Liver (tissue), 9 donors: Measurements from ENCODE around the gene KDM2B. TPM values are rescaled to one million over a fixed set of nuclear protein-coding genes. Genes with fewer than 3 reads are reported as not detected.

Source experiments
- DNase-seq: peaks from one replicate; pipeline ENCODE4 v3.0.0-alpha.2; 2017; ENCODE audit warnings: low spot score
- H3K27ac ChIP-seq, 2 donors: one replicate each; pipeline ENCODE4 v1.7.0; 2013; ENCODE audit warnings: inconsistent platforms in 2 of 2, low read length in 2 of 2, control low read depth in 1 of 2, low read depth in 1 of 2, mild to moderate bottlenecking in 1 of 2
- H3K27me3 ChIP-seq, 4 donors: one replicate each; pipeline versions ENCODE4 v1.6.1 to v1.7.0; 2013; ENCODE audit warnings: low read length in 3 of 4, inconsistent platforms in 1 of 4, mild to moderate bottlenecking in 1 of 4, moderate library complexity in 1 of 4; ENCODE audit not compliant: control insufficient read depth in 4 of 4, insufficient read depth in 4 of 4
- H3K36me3 ChIP-seq, 4 donors: one replicate each; pipeline versions ENCODE4 v1.6.1 to v1.7.0; 2013; ENCODE audit warnings: low read length in 3 of 4, mild to moderate bottlenecking in 3 of 4, low read depth in 1 of 4, moderate library complexity in 1 of 4; ENCODE audit not compliant: control insufficient read depth in 4 of 4, insufficient read depth in 3 of 4
- H3K4me1 ChIP-seq, 4 donors: one replicate each; pipeline versions ENCODE4 v1.6.1 to v1.7.0; 2013; ENCODE audit warnings: low read length in 3 of 4, mild to moderate bottlenecking in 3 of 4, moderate library complexity in 1 of 4; ENCODE audit not compliant: control insufficient read depth in 4 of 4, insufficient read depth in 4 of 4
- H3K4me3 ChIP-seq, 3 donors: one replicate each; pipeline versions ENCODE4 v1.6.1 to v1.7.0; 2013; ENCODE audit warnings: low read length in 3 of 3, control low read depth in 1 of 3, low read depth in 1 of 3, mild to moderate bottlenecking in 1 of 3
- H3K9ac ChIP-seq, 2 donors: one replicate each; pipeline ENCODE4 v1.7.0; 2013; ENCODE audit warnings: low read length in 2 of 2, mild to moderate bottlenecking in 2 of 2, moderate library complexity in 2 of 2, control low read depth in 1 of 2, low read depth in 1 of 2
- H3K9me3 ChIP-seq, 4 donors: one replicate each; pipeline versions ENCODE4 v1.6.1 to v1.7.0; 2013; ENCODE audit warnings: low read length in 3 of 4; ENCODE audit not compliant: control insufficient read depth in 4 of 4
- EGR1 ChIP-seq, 2 donors: IDR thresholded peaks; 2 replicates each; pipeline ENCODE4 v1.6.1; 2016 to 2018; ENCODE audit warnings: antibody characterized with exemption in 2 of 2, low read depth in 2 of 2
- FOXA1 ChIP-seq: IDR thresholded peaks from 2 replicates; pipeline ENCODE4 v1.6.1; 2016; ENCODE audit warnings: antibody characterized with exemption
- FOXA2 ChIP-seq: IDR thresholded peaks from 2 replicates; pipeline ENCODE4 v1.6.1; 2016; ENCODE audit warnings: antibody characterized with exemption
- GABPA ChIP-seq, 2 donors: IDR thresholded peaks in 1 of 2; conservative IDR thresholded peaks in 1 of 2; 2 replicates each; pipeline ENCODE4 v1.6.1; 2016; ENCODE audit warnings: antibody characterized with exemption in 2 of 2, mild to moderate bottlenecking in 1 of 2, moderate library complexity in 1 of 2
- HNF4A ChIP-seq, 2 donors: conservative IDR thresholded peaks; 2 replicates each; pipeline ENCODE4 v1.6.1; 2016; ENCODE audit warnings: antibody characterized with exemption in 2 of 2, mild to moderate bottlenecking in 2 of 2
- HNF4G ChIP-seq: IDR thresholded peaks from 2 replicates; pipeline ENCODE4 v1.6.1; 2016; ENCODE audit warnings: antibody characterized with exemption
- JUND ChIP-seq, 2 donors: IDR thresholded peaks; 2 replicates each; pipeline ENCODE4 v1.6.1; 2016; ENCODE audit warnings: antibody characterized with exemption in 2 of 2
- NR2F2 ChIP-seq: IDR thresholded peaks from 2 replicates; pipeline ENCODE4 v1.6.1; 2016; ENCODE audit warnings: antibody characterized with exemption
- RAD21 ChIP-seq, 2 donors: IDR thresholded peaks; 2 replicates each; pipeline ENCODE4 v1.6.1; 2016; ENCODE audit warnings: antibody characterized with exemption in 2 of 2, mild to moderate bottlenecking in 2 of 2
- RXRA ChIP-seq, 2 donors: IDR thresholded peaks; 2 replicates each; pipeline ENCODE4 v1.6.1; 2017 to 2018; ENCODE audit warnings: antibody characterized with exemption in 2 of 2, mild to moderate bottlenecking in 1 of 2
- TAF1 ChIP-seq: conservative IDR thresholded peaks from 2 replicates; pipeline ENCODE4 v1.6.1; 2016; ENCODE audit warnings: antibody characterized with exemption, mild to moderate bottlenecking
- YY1 ChIP-seq: IDR thresholded peaks from 2 replicates; pipeline ENCODE4 v1.6.1; 2016; ENCODE audit warnings: antibody characterized with exemption, mild to moderate bottlenecking
- WGBS: extraction: QIAGEN DNeasy Blood & Tissue Kit; methylation state at CpG from one replicate; pipeline ENCODE4 v1.1.7; 2013; 5-methylcytosine and 5-hydroxymethylcytosine counted together
- polyA plus RNA-seq, 2 donors: library from polyadenylated mRNA; stranded (reverse) in 1 of 2; unstranded in 1 of 2; fragments of 200-250 nt in 1 of 2; fragments of >200 nt in 1 of 2; fragmentation: Nextera tagmentation in 1 of 2; extraction: Ambion mirVana in 1 of 2; gene quantifications; one replicate each; pipeline versions ENCODE4 v1.2.1 to v1.2.3, GENCODE V29; 2013 to 2015
- total RNA-seq, 2 donors: library from RNA; depleted of rRNA; stranded (reverse); fragments of >200 nt; gene quantifications; one replicate each; pipeline ENCODE4 v1.2.3, GENCODE V29; 2014
- TF ChIP-seq, protein P1 (sequence below): IDR thresholded peaks from 2 replicates; pipeline ENCODE4 v1.6.1; 2016; ENCODE audit warnings: antibody characterized with exemption, mild to moderate bottlenecking
- TF ChIP-seq, protein P2 (sequence below): IDR thresholded peaks from 2 replicates; pipeline ENCODE4 v1.6.1; 2016; ENCODE audit warnings: antibody characterized with exemption
- TF ChIP-seq, protein P3 (sequence below): IDR thresholded peaks from 2 replicates; pipeline ENCODE4 v1.6.1; 2016; ENCODE audit warnings: antibody characterized with exemption
- TF ChIP-seq, protein P4 (sequence below): fragments of 150-350 bp; IDR thresholded peaks from 2 replicates; pipeline ENCODE4 v1.5.1; 2017; ENCODE audit warnings: improper control_type of control experiment, low read depth, low read length; ENCODE audit not compliant: missing input control
- TF ChIP-seq, protein P5 (sequence below): IDR thresholded peaks from 2 replicates; pipeline ENCODE4 v1.6.1; 2016; ENCODE audit warnings: antibody characterized with exemption
- donor health status: healthy.
- donor health status: healthy.
- donor health status: healthy.
- donor health status: healthy.
- donor health status: healthy.

Gene KDM2B
- total and polyA plus RNA-seq, 4 donors: 7.0 to 34.2 (median 10.6) TPM

DNA sequence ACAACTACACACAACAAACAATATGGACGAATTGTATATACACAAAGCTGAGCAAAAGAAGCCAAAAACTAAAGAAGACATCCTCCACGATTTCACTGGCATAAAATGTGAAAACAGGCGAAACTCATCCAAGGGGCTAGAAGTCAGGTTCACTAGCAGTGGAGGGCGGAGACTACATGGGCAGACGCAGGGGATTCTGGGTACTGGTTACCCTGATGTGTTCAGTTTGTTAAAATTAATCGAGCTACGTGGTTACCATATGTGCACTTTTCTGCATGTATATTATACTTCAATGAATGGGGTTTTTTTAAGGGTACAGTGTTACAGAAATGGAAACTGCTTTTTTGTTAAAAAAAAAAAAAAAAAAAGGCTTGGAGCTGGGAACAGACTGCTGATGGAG is 12.3 kb downstream of the KDM2B start:
- H3K4me1 ChIP-seq: no peaks in the 10 kb centered on the region
- no peak overlapping the region for H3K27ac ChIP-seq
- H3K9ac ChIP-seq: no peak overlapping the region
- TF ChIP-seq, protein P1, sequence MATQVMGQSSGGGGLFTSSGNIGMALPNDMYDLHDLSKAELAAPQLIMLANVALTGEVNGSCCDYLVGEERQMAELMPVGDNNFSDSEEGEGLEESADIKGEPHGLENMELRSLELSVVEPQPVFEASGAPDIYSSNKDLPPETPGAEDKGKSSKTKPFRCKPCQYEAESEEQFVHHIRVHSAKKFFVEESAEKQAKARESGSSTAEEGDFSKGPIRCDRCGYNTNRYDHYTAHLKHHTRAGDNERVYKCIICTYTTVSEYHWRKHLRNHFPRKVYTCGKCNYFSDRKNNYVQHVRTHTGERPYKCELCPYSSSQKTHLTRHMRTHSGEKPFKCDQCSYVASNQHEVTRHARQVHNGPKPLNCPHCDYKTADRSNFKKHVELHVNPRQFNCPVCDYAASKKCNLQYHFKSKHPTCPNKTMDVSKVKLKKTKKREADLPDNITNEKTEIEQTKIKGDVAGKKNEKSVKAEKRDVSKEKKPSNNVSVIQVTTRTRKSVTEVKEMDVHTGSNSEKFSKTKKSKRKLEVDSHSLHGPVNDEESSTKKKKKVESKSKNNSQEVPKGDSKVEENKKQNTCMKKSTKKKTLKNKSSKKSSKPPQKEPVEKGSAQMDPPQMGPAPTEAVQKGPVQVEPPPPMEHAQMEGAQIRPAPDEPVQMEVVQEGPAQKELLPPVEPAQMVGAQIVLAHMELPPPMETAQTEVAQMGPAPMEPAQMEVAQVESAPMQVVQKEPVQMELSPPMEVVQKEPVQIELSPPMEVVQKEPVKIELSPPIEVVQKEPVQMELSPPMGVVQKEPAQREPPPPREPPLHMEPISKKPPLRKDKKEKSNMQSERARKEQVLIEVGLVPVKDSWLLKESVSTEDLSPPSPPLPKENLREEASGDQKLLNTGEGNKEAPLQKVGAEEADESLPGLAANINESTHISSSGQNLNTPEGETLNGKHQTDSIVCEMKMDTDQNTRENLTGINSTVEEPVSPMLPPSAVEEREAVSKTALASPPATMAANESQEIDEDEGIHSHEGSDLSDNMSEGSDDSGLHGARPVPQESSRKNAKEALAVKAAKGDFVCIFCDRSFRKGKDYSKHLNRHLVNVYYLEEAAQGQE: no peak
- TF ChIP-seq TAF1 (no peak), YY1 (no peak), EGR1 (IDR thresholded peaks at IDR 0.05; ENCODE audit: low read depth in 2 of 2) (no peak), FOXA1 (no peak), JUND (IDR thresholded peaks at IDR 0.05) (no peak), HNF4G (no peak), HNF4A (conservative IDR thresholded peaks at IDR 0.05) (no peak), NR2F2 (no peak)
- TF ChIP-seq, protein P2, sequence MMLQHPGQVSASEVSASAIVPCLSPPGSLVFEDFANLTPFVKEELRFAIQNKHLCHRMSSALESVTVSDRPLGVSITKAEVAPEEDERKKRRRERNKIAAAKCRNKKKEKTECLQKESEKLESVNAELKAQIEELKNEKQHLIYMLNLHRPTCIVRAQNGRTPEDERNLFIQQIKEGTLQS: no peak
- TF ChIP-seq, protein P3, sequence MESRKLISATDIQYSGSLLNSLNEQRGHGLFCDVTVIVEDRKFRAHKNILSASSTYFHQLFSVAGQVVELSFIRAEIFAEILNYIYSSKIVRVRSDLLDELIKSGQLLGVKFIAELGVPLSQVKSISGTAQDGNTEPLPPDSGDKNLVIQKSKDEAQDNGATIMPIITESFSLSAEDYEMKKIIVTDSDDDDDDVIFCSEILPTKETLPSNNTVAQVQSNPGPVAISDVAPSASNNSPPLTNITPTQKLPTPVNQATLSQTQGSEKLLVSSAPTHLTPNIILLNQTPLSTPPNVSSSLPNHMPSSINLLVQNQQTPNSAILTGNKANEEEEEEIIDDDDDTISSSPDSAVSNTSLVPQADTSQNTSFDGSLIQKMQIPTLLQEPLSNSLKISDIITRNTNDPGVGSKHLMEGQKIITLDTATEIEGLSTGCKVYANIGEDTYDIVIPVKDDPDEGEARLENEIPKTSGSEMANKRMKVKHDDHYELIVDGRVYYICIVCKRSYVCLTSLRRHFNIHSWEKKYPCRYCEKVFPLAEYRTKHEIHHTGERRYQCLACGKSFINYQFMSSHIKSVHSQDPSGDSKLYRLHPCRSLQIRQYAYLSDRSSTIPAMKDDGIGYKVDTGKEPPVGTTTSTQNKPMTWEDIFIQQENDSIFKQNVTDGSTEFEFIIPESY: no peak
- TF ChIP-seq, protein P4, sequence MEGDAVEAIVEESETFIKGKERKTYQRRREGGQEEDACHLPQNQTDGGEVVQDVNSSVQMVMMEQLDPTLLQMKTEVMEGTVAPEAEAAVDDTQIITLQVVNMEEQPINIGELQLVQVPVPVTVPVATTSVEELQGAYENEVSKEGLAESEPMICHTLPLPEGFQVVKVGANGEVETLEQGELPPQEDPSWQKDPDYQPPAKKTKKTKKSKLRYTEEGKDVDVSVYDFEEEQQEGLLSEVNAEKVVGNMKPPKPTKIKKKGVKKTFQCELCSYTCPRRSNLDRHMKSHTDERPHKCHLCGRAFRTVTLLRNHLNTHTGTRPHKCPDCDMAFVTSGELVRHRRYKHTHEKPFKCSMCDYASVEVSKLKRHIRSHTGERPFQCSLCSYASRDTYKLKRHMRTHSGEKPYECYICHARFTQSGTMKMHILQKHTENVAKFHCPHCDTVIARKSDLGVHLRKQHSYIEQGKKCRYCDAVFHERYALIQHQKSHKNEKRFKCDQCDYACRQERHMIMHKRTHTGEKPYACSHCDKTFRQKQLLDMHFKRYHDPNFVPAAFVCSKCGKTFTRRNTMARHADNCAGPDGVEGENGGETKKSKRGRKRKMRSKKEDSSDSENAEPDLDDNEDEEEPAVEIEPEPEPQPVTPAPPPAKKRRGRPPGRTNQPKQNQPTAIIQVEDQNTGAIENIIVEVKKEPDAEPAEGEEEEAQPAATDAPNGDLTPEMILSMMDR: no peak
- TF ChIP-seq, protein P5, sequence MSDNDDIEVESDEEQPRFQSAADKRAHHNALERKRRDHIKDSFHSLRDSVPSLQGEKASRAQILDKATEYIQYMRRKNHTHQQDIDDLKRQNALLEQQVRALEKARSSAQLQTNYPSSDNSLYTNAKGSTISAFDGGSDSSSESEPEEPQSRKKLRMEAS: no peak
- H3K36me3 ChIP-seq: peaks cover 0 to 4% (median 0%) of the 10 kb centered on the region in 4 donors
- WGBS: 92% methylated on average over 7 of the region's 7 CpGs
- no peak for DNase-seq
- H3K4me3 ChIP-seq: no peak overlapping the region
- H3K9me3 ChIP-seq: no peaks in the 10 kb centered on the region
- H3K27me3 ChIP-seq: no peaks in the 10 kb centered on the region

DNA sequence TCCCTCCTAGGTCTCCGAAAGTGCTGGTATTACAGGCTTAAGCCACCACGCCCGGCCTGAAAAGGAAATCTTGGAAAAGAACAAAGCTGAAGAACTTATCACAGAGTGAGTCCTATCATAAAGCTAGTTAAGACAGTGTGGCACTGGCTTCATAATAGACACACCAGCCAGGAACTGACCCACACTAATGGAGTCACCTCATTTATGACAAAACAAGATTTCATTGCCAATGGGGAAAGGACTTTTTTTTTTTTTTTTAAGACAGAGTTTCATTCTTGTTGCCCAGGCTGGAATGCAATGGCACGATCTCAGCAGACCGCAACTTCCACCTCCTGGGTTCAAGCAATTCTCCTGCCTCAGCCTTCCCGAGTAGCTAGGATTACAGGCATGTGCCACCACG is 15.7 kb downstream of the KDM2B start:
- no peaks in the 10 kb centered on the region for H3K27me3 ChIP-seq
- TF ChIP-seq HNF4G (no peak), GABPA (IDR thresholded peaks at IDR 0.05 in 1 of 2, conservative IDR thresholded peaks at IDR 0.05 in 1 of 2) (no peak), NR2F2 (no peak), RXRA (IDR thresholded peaks at IDR 0.05) (no peak), RAD21 (IDR thresholded peaks at IDR 0.05) (no peak), EGR1 (IDR thresholded peaks at IDR 0.05; ENCODE audit: low read depth in 2 of 2) (no peak), FOXA2 (no peak)
- TF ChIP-seq, protein P2: no peak
- TF ChIP-seq, protein P3: no peak
- no peaks in the 10 kb centered on the region for H3K9me3 ChIP-seq
- H3K27ac ChIP-seq: no peak overlapping the region
- DNase-seq: no peak
- 95% methylated on average over 7 of the region's 7 CpGs for WGBS
- H3K36me3 ChIP-seq: peaks cover 0 to 2% (median 0%) of the 10 kb centered on the region in 4 donors
- no peaks in the 10 kb centered on the region for H3K4me1 ChIP-seq
- no peak overlapping the region for H3K9ac ChIP-seq
- no peak overlapping the region for H3K4me3 ChIP-seq
